NB4 (cell line): ENCODE results near the gene KIF1C.
A peak's percentile ranks its signal among the peaks of the same experiment; 100 is the strongest.

ENCODE experiments used
- DNase-seq: peaks from one replicate; pipeline ENCODE4 v3.0.0; 2010; ENCODE audit warnings: low read depth
- H3K4me3 ChIP-seq: one replicate; pipeline ENCODE4 v1.5.1; 2011; ENCODE audit warnings: mild to moderate bottlenecking, low read depth, low read length, moderate library complexity
- CTCF ChIP-seq: IDR thresholded peaks from one replicate; pipeline ENCODE4 v1.5.1; 2012; ENCODE audit warnings: low read depth, low read length
- MAX ChIP-seq: IDR thresholded peaks from 2 replicates; pipeline ENCODE4 v1.6.1; 2011; ENCODE audit warnings: low read depth, low read length
- MYC ChIP-seq: IDR thresholded peaks from 2 replicates; pipeline ENCODE4 v1.6.1; 2011; ENCODE audit warnings: low read depth, low read length
- POLR2A ChIP-seq: IDR thresholded peaks from 2 replicates; pipeline ENCODE4 v1.6.1; 2011; ENCODE audit warnings: mild to moderate bottlenecking; ENCODE audit not compliant: insufficient read length; ENCODE audit errors: extremely low read depth

The KIF1C gene

GRCh38 chr17:4959261-4959965, 38.3 kb upstream of the KIF1C start:
- TF ChIP-seq MAX (no peak), POLR2A (no peak), MYC (no peak), CTCF (no peak)

GRCh38 chr17:4960279-4960922, 37.3 kb upstream of the KIF1C start:
- H3K4me3 ChIP-seq, result no peak overlapping the region
- DNase-seq, result no peak
- TF ChIP-seq MAX (no peak), MYC (no peak), POLR2A (no peak), CTCF (no peak)

More at GRCh38 chr17:4959261-4959965, 38.3 kb upstream of the KIF1C start:
- no peak for DNase-seq
- no peak overlapping the region for H3K4me3 ChIP-seq

- DNase-seq, result no peak
- no peak overlapping the region for H3K4me3 ChIP-seq
- TF ChIP-seq POLR2A, result no peak
- no peak for TF ChIP-seq CTCF
- no peak for TF ChIP-seq MYC
- no peak for TF ChIP-seq MAX
These were observed 32.3 kb upstream of the KIF1C start for GRCh38 chr17:4965311-4965986.

- peak overlapping the region; percentile 80 for H3K4me3 ChIP-seq
- TF ChIP-seq POLR2A (peak; percentile 21), MAX (no peak), CTCF (no peak), MYC (no peak)
- peak; percentile 98 for DNase-seq
These were observed 30.8 kb upstream of the KIF1C start for GRCh38 chr17:4966844-4967538.

- peak; percentile 12 for TF ChIP-seq POLR2A
- TF ChIP-seq CTCF, result no peak
- peak; percentile 64 for TF ChIP-seq MYC
- TF ChIP-seq MAX, result peak; percentile 44
- H3K4me3 ChIP-seq, result peak within 1 kb of the TSS; percentile 80
- peak; percentile 95 for DNase-seq
These were observed 29.9 kb upstream of the KIF1C start, which contains the start of gene SPAG7 for GRCh38 chr17:4967539-4968485. SPAG7 (minus strand) TSS chr17:4967817; CDS start chr17:4967804, 13 bp downstream.
